NCI-H146 treated with DMSO at 0.1 percent for 48 hours (cell line): Measurements from ENCODE around the gene PGAM2.

Experiments used
- DNase-seq: peaks from one replicate; lab custom pipeline; 2025; ENCODE audit not compliant: unreplicated experiment; lab: John Stamatoyannopoulos, UW

The PGAM2 gene

GRCh38 chr7:44065431-44066110 lies at the start of gene PGAM2:
PGAM2 (minus strand) TSS chr7:44065567; CDS start chr7:44065529, 38 bp downstream.
- DNase-seq: peak; percentile 85

- no peak for DNase-seq
Observed at GRCh38 chr7:44114586-44115310, 49.4 kb upstream of the PGAM2 start.

- no peak for DNase-seq
Observed at GRCh38 chr7:44113764-44114354, 48.5 kb upstream of the PGAM2 start.

GRCh38 chr7:44112997-44113763 lies 47.8 kb upstream of the PGAM2 start:
- no peak for DNase-seq

GRCh38 chr7:44112231-44112996 lies 47.0 kb upstream of the PGAM2 start:
- DNase-seq: no peak

GRCh38 chr7:44111761-44112160 lies 46.4 kb upstream of the PGAM2 start:
- DNase-seq: no peak

GRCh38 chr7:44110719-44111635 lies 45.6 kb upstream of the PGAM2 start:
- no peak for DNase-seq

GRCh38 chr7:44109991-44110390 lies 44.6 kb upstream of the PGAM2 start:
- no peak for DNase-seq

GRCh38 chr7:44108768-44109750 lies 43.7 kb upstream of the PGAM2 start:
- DNase-seq: no peak

- no peak for DNase-seq
Observed at GRCh38 chr7:44107961-44108767, 42.8 kb upstream of the PGAM2 start.

GRCh38 chr7:44107116-44107960 lies 42.0 kb upstream of the PGAM2 start:
- DNase-seq: no peak

- no peak for DNase-seq
Observed at GRCh38 chr7:44106311-44107065, 41.1 kb upstream of the PGAM2 start.

- DNase-seq: no peak
Observed at GRCh38 chr7:44105832-44106231, 40.5 kb upstream of the PGAM2 start.

GRCh38 chr7:44104860-44105771 lies 39.7 kb upstream of the PGAM2 start:
- DNase-seq: no peak
